CD14-positive monocyte (primary cell): Measurements from ENCODE around the gene NACC1. TPM values are rescaled to one million over a fixed set of nuclear protein-coding genes. Genes with fewer than 3 reads are reported as not detected.

Experiments used
- DNase-seq, 3 donors: peaks; one replicate each; pipeline ENCODE4 v3.0.0-alpha.2; 2011 to 2022
- H2AFZ ChIP-seq: 2 replicates; pipeline ENCODE4 v1.6.0; 2012; ENCODE audit warnings: mild to moderate bottlenecking, low read depth, low read length, inconsistent platforms; ENCODE audit not compliant: insufficient read depth, poor library complexity, severe bottlenecking
- H3K27ac ChIP-seq, 2 donors: 1 replicate in 1 of 2; 2 replicates in 1 of 2; pipeline ENCODE4 v1.5.1; 2012 to 2013; ENCODE audit warnings: low read length in 2 of 2, control low read depth in 1 of 2, inconsistent platforms in 1 of 2, low read depth in 1 of 2, mild to moderate bottlenecking in 1 of 2
- H3K27me3 ChIP-seq, 2 donors: one replicate each; pipeline versions ENCODE4 v1.6.0 to v1.6.1; 2011 to 2013; ENCODE audit warnings: low read length in 2 of 2; ENCODE audit not compliant: control insufficient read depth in 2 of 2, insufficient read depth in 2 of 2
- H3K36me3 ChIP-seq, 2 donors: replicated peaks in 1 of 2; 1 replicate in 1 of 2; 2 replicates in 1 of 2; pipeline versions ENCODE4 v1.5.1 to v1.6.1; 2012 to 2013; ENCODE audit warnings: low read length in 2 of 2, control low read depth in 1 of 2, inconsistent platforms in 1 of 2, mild to moderate bottlenecking in 1 of 2; ENCODE audit not compliant: insufficient read depth in 2 of 2, control insufficient read depth in 1 of 2
- H3K4me1 ChIP-seq, 2 donors: 1 replicate in 1 of 2; 2 replicates in 1 of 2; pipeline versions ENCODE4 v1.5.1 to v1.6.1; 2012 to 2013; ENCODE audit warnings: low read length in 2 of 2, control low read depth in 1 of 2, inconsistent platforms in 1 of 2, mild to moderate bottlenecking in 1 of 2, moderate library complexity in 1 of 2; ENCODE audit not compliant: insufficient read depth in 2 of 2, control insufficient read depth in 1 of 2
- H3K4me2 ChIP-seq: replicated peaks from 2 replicates; pipeline ENCODE3; 2012; ENCODE audit warnings: low read length, moderate library complexity, mild to moderate bottlenecking; ENCODE audit not compliant: poor library complexity, severe bottlenecking; ENCODE audit errors: extremely low read depth
- H3K4me3 ChIP-seq, 3 experiments: fragments of 200-600 bp in 1 of 3; sonication (generic) in 1 of 3; replicated peaks in 1 of 3; 1 replicate in 2 of 3; 2 replicates in 1 of 3; pipeline ENCODE4 v1.5.1; 2011 to 2013; ENCODE audit warnings: low read length in 3 of 3, mild to moderate bottlenecking in 3 of 3, control low read depth in 2 of 3, low read depth in 2 of 3, inconsistent platforms in 1 of 3, moderate library complexity in 1 of 3
- H3K79me2 ChIP-seq: 2 replicates; pipeline ENCODE4 v1.6.0; 2012; ENCODE audit warnings: mild to moderate bottlenecking, control low read depth, inconsistent platforms, low read length, moderate library complexity; ENCODE audit not compliant: insufficient read depth
- H3K9ac ChIP-seq: 2 replicates; pipeline ENCODE4 v1.6.0; 2017; ENCODE audit warnings: low read length, mild to moderate bottlenecking; ENCODE audit not compliant: insufficient read depth, poor library complexity, severe bottlenecking
- H3K9me3 ChIP-seq, 2 donors: replicated peaks in 1 of 2; 1 replicate in 1 of 2; 2 replicates in 1 of 2; pipeline versions ENCODE4 v1.5.1 to v1.6.1; 2012 to 2013; ENCODE audit warnings: low read length in 2 of 2, control low read depth in 1 of 2; ENCODE audit not compliant: control insufficient read depth in 1 of 2, insufficient read depth in 1 of 2
- H4K20me1 ChIP-seq: 2 replicates; pipeline ENCODE4 v1.6.0; 2012; ENCODE audit warnings: mild to moderate bottlenecking, low read length, control low read depth, moderate library complexity; ENCODE audit not compliant: insufficient read depth
- H3K27ac Mint-ChIP-seq, 7 donors: one replicate each; pipeline ENCODE4 v1.8.0; 2020; ENCODE audit warnings: mild to moderate bottlenecking in 7 of 7, mixed read lengths in 7 of 7, moderate library complexity in 6 of 7, inconsistent platforms in 2 of 7
- H3K27me3 Mint-ChIP-seq, 3 donors: one replicate each; pipeline ENCODE4 v1.8.0; 2021 to 2022; ENCODE audit warnings: low read depth in 3 of 3, mild to moderate bottlenecking in 3 of 3, mixed read lengths in 3 of 3, moderate library complexity in 3 of 3, inconsistent platforms in 1 of 3
- H3K36me3 Mint-ChIP-seq, 2 donors: one replicate each; pipeline ENCODE4 v1.8.0; 2020; ENCODE audit warnings: mixed read lengths in 2 of 2, inconsistent platforms in 1 of 2, mild to moderate bottlenecking in 1 of 2
- H3K4me1 Mint-ChIP-seq: one replicate; pipeline ENCODE4 v1.8.0; 2020; ENCODE audit warnings: mild to moderate bottlenecking, mixed read lengths
- H3K4me3 Mint-ChIP-seq, 2 donors: one replicate each; pipeline ENCODE4 v1.8.0; 2020; ENCODE audit warnings: mild to moderate bottlenecking in 2 of 2, mixed read lengths in 2 of 2, moderate library complexity in 1 of 2
- H3K9me3 Mint-ChIP-seq, 7 donors: one replicate each; pipeline ENCODE4 v1.8.0; 2020 to 2022; ENCODE audit warnings: mixed read lengths in 7 of 7, mild to moderate bottlenecking in 6 of 7, moderate library complexity in 6 of 7, inconsistent platforms in 2 of 7
- WGBS: methylation state at CpG from one replicate; pipeline ENCODE4 v1.1.5; 2013; ENCODE audit warnings: missing lambda C conversion rate; ENCODE audit not compliant: insufficient coverage; 5-methylcytosine and 5-hydroxymethylcytosine counted together
- intact Hi-C, 2 donors: fragments of 100-400 bp; cut with micrococcal nuclease; formaldehyde crosslinking; loops; one replicate each; pipeline versions ENCODE4 v1.15.0 to v1.15.1; 2023
- polyA plus RNA-seq, 3 donors: library from polyadenylated mRNA; depleted of rRNA in 1 of 3; unstranded in 2 of 3; stranded (reverse) in 1 of 3; fragments of 300-500 nt in 2 of 3; fragments of >200 nt in 1 of 3; fragmentation: Illumina TruSeq in 2 of 3; gene quantifications; 1 replicate in 2 of 3; 2 replicates in 1 of 3; pipeline ENCODE4 v1.2.3, GENCODE V29; 2012 to 2021
- TF ChIP-seq, protein P1 (sequence below): fragments of 200-600 bp; IDR thresholded peaks from one replicate; pipeline ENCODE4 v1.8.0; 2022; ENCODE audit warnings: antibody characterized with exemption, mild to moderate bottlenecking

NACC1 gene
- polyA plus RNA-seq, 3 donors: 1.1 to 20.1 (median 2.2) TPM

DNA sequence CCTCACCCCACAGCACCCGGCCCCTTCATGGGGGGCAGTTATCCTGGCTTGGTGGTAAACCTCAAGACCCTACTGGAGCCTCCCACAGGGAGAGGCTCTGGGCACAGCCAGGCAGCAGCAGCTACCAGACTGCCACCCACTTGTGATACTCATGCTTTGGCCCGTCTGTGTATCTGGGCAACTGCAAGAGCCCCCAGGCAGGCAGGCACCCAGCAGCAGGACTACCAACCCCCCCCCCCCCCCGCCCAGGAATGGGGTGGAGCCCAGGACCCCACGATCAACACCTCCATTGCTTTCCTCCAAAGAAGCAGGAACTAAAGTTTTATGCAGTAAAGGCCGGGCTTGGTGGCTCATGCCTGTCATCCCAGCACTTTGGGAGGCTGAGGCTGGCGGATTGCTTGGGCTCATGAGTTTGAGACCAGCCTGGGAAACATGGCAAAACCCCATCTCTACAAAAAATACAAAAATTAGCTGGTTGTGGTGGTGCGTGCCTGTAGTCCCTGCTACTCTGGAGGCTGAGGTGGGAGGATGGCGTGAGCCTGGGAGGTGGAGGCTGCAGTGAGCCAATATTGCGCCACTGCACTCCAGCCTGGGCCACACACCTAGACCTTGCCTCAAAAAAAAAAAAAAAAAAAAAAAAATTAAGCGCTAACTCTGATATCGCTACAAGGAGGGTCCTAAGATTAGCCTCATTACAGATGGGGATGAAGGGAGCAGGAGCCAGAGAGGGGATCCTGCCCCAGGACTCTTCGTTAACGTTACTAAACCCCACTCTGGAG is 14.3 kb upstream of the NACC1 start:
- Histone ChIP-seq H3K4me3 (peak overlapping the region; percentile 61 to 92 (median 84)), H3K4me2 (peak overlapping the region; percentile 100), H3K79me2 (peaks cover 74% of the 10 kb centered on the region), H3K27ac (peak overlapping the region; percentile 90 to 98), H2AFZ (peak overlapping the region; percentile 96), H3K9me3 (no peaks in the 10 kb centered on the region), H3K9ac (peak overlapping the region; percentile 86), H3K4me1 (peaks cover 63 to 77% of the 10 kb centered on the region in 2 donors), H3K36me3 (peaks cover 8 to 17% of the 10 kb centered on the region in 2 donors), H3K27me3 (no peaks in the 10 kb centered on the region), H4K20me1 (peaks cover 27% of the 10 kb centered on the region)
- H3K4me1 Mint-ChIP-seq: peaks cover 55% of the 10 kb centered on the region
- H3K4me3 Mint-ChIP-seq: peak overlapping the region; percentile 91 to 98
- H3K36me3 Mint-ChIP-seq: peaks cover 11 to 16% of the 10 kb centered on the region in 2 donors
- intact Hi-C loops: loop anchor here (5.0 kb wide), 1 partner anchor 49 kb away; the partner anchor contains the start of genes IER2 (in 2 of the 2) and STX10 (in 2 of the 2)
- WGBS: 0% methylated on average over 3 of the region's 13 CpGs
- no peaks in the 10 kb centered on the region for H3K9me3 Mint-ChIP-seq
- DNase-seq: no peak
- peak overlapping the region; percentile 93 to 97 (median 96) for H3K27ac Mint-ChIP-seq
- H3K27me3 Mint-ChIP-seq: peaks cover 0 to 1% (median 0%) of the 10 kb centered on the region in 3 donors
- TF ChIP-seq, protein P1, sequence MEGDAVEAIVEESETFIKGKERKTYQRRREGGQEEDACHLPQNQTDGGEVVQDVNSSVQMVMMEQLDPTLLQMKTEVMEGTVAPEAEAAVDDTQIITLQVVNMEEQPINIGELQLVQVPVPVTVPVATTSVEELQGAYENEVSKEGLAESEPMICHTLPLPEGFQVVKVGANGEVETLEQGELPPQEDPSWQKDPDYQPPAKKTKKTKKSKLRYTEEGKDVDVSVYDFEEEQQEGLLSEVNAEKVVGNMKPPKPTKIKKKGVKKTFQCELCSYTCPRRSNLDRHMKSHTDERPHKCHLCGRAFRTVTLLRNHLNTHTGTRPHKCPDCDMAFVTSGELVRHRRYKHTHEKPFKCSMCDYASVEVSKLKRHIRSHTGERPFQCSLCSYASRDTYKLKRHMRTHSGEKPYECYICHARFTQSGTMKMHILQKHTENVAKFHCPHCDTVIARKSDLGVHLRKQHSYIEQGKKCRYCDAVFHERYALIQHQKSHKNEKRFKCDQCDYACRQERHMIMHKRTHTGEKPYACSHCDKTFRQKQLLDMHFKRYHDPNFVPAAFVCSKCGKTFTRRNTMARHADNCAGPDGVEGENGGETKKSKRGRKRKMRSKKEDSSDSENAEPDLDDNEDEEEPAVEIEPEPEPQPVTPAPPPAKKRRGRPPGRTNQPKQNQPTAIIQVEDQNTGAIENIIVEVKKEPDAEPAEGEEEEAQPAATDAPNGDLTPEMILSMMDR: no peak

DNA sequence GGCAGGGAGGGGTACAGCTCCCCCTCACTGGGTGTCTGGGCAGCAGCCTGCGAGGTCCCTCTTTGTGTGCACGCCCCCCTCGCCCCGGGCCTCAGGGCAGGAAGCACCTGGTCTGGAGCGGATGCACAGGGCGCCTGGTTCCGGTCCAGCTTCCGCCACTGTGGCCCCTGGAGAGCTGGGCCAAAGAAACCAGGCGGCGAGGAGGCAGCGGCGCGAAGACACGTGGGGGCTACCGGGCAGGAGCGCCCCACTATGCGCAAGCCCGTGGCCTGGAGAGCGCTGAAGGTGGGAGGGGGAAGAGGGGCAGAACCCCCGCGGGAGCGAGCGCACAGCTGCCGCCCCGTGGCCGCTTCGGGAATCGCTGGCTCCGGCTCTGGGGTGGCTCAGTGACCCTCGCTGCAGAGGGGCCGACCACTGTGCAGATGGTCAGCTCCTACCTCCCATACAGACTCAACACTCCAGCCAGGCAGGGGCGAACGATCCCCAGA is 13.7 kb upstream of the NACC1 start:
- peak; percentile 54 to 67 (median 67) for DNase-seq
- intact Hi-C loops: loop anchor here (5.0 kb wide), 1 partner anchor 48 kb away; the partner anchor contains the start of genes IER2 (in 2 of the 2) and STX10 (in 2 of the 2)
- H3K4me2 ChIP-seq: peak overlapping the region; percentile 100
- H2AFZ ChIP-seq: peak overlapping the region; percentile 96
- H3K4me1 ChIP-seq: peaks cover 60 to 70% of the 10 kb centered on the region in 2 donors
- H3K9ac ChIP-seq: peak overlapping the region; percentile 67
- TF ChIP-seq, protein P1: peak; percentile 98
- H3K4me3 Mint-ChIP-seq: peak overlapping the region; percentile 91 to 98
- no peaks in the 10 kb centered on the region for H3K9me3 ChIP-seq
- peaks cover 27% of the 10 kb centered on the region for H4K20me1 ChIP-seq
- peaks cover 0 to 1% (median 0%) of the 10 kb centered on the region in 3 donors for H3K27me3 Mint-ChIP-seq
- H3K36me3 ChIP-seq: peaks cover 13 to 21% of the 10 kb centered on the region in 2 donors
- H3K27ac Mint-ChIP-seq: peak overlapping the region; percentile 89 to 97 (median 95)
- 0% methylated on average over 24 of the region's 33 CpGs for whole genome bisulfite sequencing
- H3K36me3 Mint-ChIP-seq: peaks cover 14 to 19% of the 10 kb centered on the region in 2 donors
- peaks cover 67% of the 10 kb centered on the region for H3K79me2 ChIP-seq
- no peaks in the 10 kb centered on the region for H3K9me3 Mint-ChIP-seq
- H3K4me3 ChIP-seq: peak overlapping the region; percentile 61 to 92 (median 84)
- no peaks in the 10 kb centered on the region for H3K27me3 ChIP-seq
- H3K4me1 Mint-ChIP-seq: peaks cover 52% of the 10 kb centered on the region
- H3K27ac ChIP-seq: peak overlapping the region; percentile 90 to 98
